ENCODE data around the gene HDAC4. TPM values are rescaled to one million over a fixed set of nuclear protein-coding genes. Genes with fewer than 3 reads are reported as not detected.

HDAC4 gene
- total and polyA plus RNA-seq, 2 of the 8 experiments (the other 6 are each of a cell fraction or from before 2014, with no cell fraction given), result 15.4 to 31.5 TPM

- no peak for TF ChIP-seq EZH2 (IDR thresholded peaks at IDR 0.05; ENCODE audit: low read depth, low read length, severe bottlenecking)
- no peak for TF ChIP-seq GTF2F1 (IDR thresholded peaks at IDR 0.05; ENCODE audit: borderline replicate concordance, low read depth, low read length)
- no peak for TF ChIP-seq JUN (IDR thresholded peaks at IDR 0.05; ENCODE audit: low read depth, low read length)
Observed at GRCh38 chr2:239073270-239073669, 327.6 kb downstream of the HDAC4 start (continued).

Data from H1 (cell line).